Body of pancreas (tissue), 4 donors: ENCODE measurements around the gene TIMP2.

Source experiments
- POLR2A ChIP-seq, 3 donors: fragments of 450-650 bp; IDR thresholded peaks; one replicate each; pipeline ENCODE4 v1.6.1; 2016; ENCODE audit warnings: antibody characterized with exemption in 3 of 3, mild to moderate bottlenecking in 2 of 3
- TF ChIP-seq, protein P1 (sequence below), 7 experiments: fragments of 450-650 bp in 4 of 7; fragments of 200-600 bp in 3 of 7; sonication (generic) in 3 of 7; IDR thresholded peaks; one replicate each; pipeline ENCODE4 v1.5.1; 2016 to 2019; ENCODE audit warnings: antibody characterized with exemption in 7 of 7

GRCh38 chr17:78920528-78920927 lies 4.7 kb downstream of the TIMP2 start:
- TF ChIP-seq, protein P1, sequence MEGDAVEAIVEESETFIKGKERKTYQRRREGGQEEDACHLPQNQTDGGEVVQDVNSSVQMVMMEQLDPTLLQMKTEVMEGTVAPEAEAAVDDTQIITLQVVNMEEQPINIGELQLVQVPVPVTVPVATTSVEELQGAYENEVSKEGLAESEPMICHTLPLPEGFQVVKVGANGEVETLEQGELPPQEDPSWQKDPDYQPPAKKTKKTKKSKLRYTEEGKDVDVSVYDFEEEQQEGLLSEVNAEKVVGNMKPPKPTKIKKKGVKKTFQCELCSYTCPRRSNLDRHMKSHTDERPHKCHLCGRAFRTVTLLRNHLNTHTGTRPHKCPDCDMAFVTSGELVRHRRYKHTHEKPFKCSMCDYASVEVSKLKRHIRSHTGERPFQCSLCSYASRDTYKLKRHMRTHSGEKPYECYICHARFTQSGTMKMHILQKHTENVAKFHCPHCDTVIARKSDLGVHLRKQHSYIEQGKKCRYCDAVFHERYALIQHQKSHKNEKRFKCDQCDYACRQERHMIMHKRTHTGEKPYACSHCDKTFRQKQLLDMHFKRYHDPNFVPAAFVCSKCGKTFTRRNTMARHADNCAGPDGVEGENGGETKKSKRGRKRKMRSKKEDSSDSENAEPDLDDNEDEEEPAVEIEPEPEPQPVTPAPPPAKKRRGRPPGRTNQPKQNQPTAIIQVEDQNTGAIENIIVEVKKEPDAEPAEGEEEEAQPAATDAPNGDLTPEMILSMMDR (IDR thresholded peaks at IDR 0.05): no peak
- peak in 1 of 3 donors; percentile 45 for TF ChIP-seq POLR2A (IDR thresholded peaks at IDR 0.05)
